Hypothalamus (tissue), 51 donors: ENCODE measurements around the gene MAPK1.
"Not testable (repeated sequence)": the region's sequence is repeated elsewhere in the genome, so short reads cannot be mapped to it uniquely, and the experiment has no call there.

Experiments used
- DNase-seq, 51 donors: peaks; one replicate each; lab custom pipeline; 2025; lab: John Stamatoyannopoulos, UW

MAPK1 gene

GRCh38 chr22:21823740-21824444 lies 43.6 kb downstream of the MAPK1 start:
- no peak for DNase-seq

- DNase-seq: no peak
Measured at GRCh38 chr22:21819183-21819770, 48.2 kb downstream of the MAPK1 start.

GRCh38 chr22:21818487-21819182 lies 48.8 kb downstream of the MAPK1 start:
- no peak for DNase-seq

GRCh38 chr22:21817497-21817853 lies 50.0 kb downstream of the MAPK1 start:
- DNase-seq: not testable (repeated sequence)

GRCh38 chr22:21816787-21817496 lies 50.5 kb downstream of the MAPK1 start:
- DNase-seq: peak in 1 of 51 donors; percentile 5

GRCh38 chr22:21816472-21816786 lies 51.0 kb downstream of the MAPK1 start:
- no peak for DNase-seq

- no peak for DNase-seq
Measured at GRCh38 chr22:21815958-21816357, 51.5 kb downstream of the MAPK1 start.

GRCh38 chr22:21815357-21815756 lies 52.1 kb downstream of the MAPK1 start:
- DNase-seq: no peak

- DNase-seq: no peak
Measured at GRCh38 chr22:21811982-21812381, 55.5 kb downstream of the MAPK1 start.

- no peak for DNase-seq
Measured at GRCh38 chr22:21807544-21808529, 59.6 kb downstream of the MAPK1 start.

GRCh38 chr22:21805325-21805724 lies 62.1 kb downstream of the MAPK1 start:
- DNase-seq: not testable (repeated sequence)

- DNase-seq: peak in 9 of 51 donors; percentile 8 to 59 (median 21)
Measured at GRCh38 chr22:21803811-21804249, 63.6 kb downstream of the MAPK1 start.

GRCh38 chr22:21802673-21803072 lies 64.8 kb downstream of the MAPK1 start:
- DNase-seq: no peak

- DNase-seq: no peak
Measured at GRCh38 chr22:21802056-21802455, 65.4 kb downstream of the MAPK1 start.

- DNase-seq: not testable (repeated sequence)
Measured at GRCh38 chr22:21801304-21801644, 66.2 kb downstream of the MAPK1 start.

GRCh38 chr22:21800552-21801303 lies 66.7 kb downstream of the MAPK1 start:
- DNase-seq: no peak

GRCh38 chr22:21797444-21798221 lies 69.8 kb downstream of the MAPK1 start:
- DNase-seq: no peak

- peak in 32 of 51 donors; percentile 3 to 76 (median 37) for DNase-seq
Measured at GRCh38 chr22:21796863-21797262, 70.6 kb downstream of the MAPK1 start.

GRCh38 chr22:21796231-21796630 lies 71.2 kb downstream of the MAPK1 start:
- no peak for DNase-seq
